ENCODE results near the gene LTBP4.

The LTBP4 gene

DNA sequence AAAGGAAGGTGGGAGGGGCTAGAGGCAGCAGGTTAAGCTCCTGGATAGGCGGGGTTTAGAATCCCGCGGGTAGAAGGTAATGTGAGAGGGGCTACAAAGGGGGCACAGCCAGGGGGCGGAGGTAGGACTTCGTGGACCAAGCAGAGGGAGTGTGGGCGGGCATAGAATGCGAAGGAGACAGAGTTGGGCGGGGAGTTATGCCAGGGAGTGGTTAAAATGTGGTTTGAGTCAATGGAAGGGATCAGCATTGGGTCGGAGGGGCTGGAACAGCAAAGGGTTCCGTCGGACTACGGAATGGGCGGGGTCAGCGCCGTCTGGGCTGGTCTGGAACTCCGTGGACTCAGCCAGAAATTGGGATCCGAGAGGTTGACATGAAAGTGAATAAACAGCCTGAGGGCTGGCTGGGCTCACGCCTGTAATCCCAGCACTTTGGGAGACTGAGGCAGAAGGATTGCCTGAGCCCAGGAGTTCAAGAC, 3.0 kb downstream of the LTBP4 start:
- no peak overlapping the region for H3K9ac ChIP-seq
- peaks cover 58% of the 10 kb centered on the region for H3K4me1 ChIP-seq (ENCODE audit: low read depth, poor library complexity, severe bottlenecking)
- peak overlapping the region; percentile 67; the same call in 1 of the 2 replicates for H3K27ac ChIP-seq
- peaks cover 24% of the 10 kb centered on the region for H3K27me3 ChIP-seq (ENCODE audit: insufficient read depth, low read depth)
- no peak for TF ChIP-seq CTCF (conservative IDR thresholded peaks at IDR 0.05; ENCODE audit: low read depth, low read length)
- no peaks in the 10 kb centered on the region for H3K79me2 ChIP-seq (ENCODE audit: insufficient read depth, low read depth)
- H4K20me1 ChIP-seq (ENCODE audit: insufficient read depth), result no peaks in the 10 kb centered on the region
- peak overlapping the region; percentile 51; the same call in 1 of the 2 replicates for H2AFZ ChIP-seq (ENCODE audit: low read depth)
- H3K4me2 ChIP-seq, result peak overlapping the region; percentile 79; the same call in 1 of the 2 replicates
- no peaks in the 10 kb centered on the region for H3K36me3 ChIP-seq (ENCODE audit: insufficient read depth)
- no peak overlapping the region for H3K4me3 ChIP-seq (IDR thresholded peaks at IDR 0.05; ENCODE audit: insufficient read depth, low read depth, low read length)

DNA sequence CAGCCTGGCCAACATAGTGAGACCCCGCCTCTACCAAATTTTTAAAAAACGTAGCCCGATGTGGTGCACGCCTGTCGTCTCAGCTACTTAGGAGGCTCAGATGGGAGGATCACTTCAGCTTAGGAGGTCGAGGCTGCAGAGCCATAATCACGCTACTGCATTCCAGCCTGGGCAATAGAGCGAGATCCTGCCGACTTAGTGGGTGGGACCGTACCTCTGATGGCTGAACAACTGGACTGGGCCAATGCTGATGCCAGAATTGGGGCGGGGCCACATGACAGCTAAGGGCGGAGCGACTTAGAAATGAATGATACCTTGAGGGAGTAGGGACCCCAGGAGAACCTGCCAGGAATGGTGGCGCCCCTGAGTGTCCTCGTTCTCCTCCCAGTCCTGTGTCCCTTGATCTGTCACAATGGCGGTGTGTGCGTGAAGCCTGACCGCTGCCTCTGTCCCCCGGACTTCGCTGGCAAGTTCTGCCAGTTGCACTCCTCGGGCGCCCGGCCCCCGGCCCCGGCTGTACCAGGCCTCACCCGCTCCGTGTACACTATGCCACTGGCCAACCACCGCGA, 3.6 kb downstream of the LTBP4 start:
- peak overlapping the region; percentile 67 for H3K27ac ChIP-seq
- H4K20me1 ChIP-seq (ENCODE audit: insufficient read depth), result no peaks in the 10 kb centered on the region
- H3K4me1 ChIP-seq (ENCODE audit: low read depth, poor library complexity, severe bottlenecking), result peaks cover 54% of the 10 kb centered on the region
- H3K9ac ChIP-seq, result peak overlapping the region; percentile 56; the same call in 1 of the 2 replicates
- H3K4me2 ChIP-seq, result peak overlapping the region; percentile 79; the same call in 1 of the 2 replicates
- peaks cover 19% of the 10 kb centered on the region for H3K27me3 ChIP-seq (ENCODE audit: insufficient read depth, low read depth)
- no peaks in the 10 kb centered on the region for H3K36me3 ChIP-seq (ENCODE audit: insufficient read depth)
- H3K79me2 ChIP-seq (ENCODE audit: insufficient read depth, low read depth), result no peaks in the 10 kb centered on the region
- no peak for TF ChIP-seq CTCF (conservative IDR thresholded peaks at IDR 0.05; ENCODE audit: low read depth, low read length)
- H3K4me3 ChIP-seq (IDR thresholded peaks at IDR 0.05; ENCODE audit: insufficient read depth, low read depth, low read length), result no peak overlapping the region
- peak overlapping the region; percentile 51 for H2AFZ ChIP-seq (ENCODE audit: low read depth)

- no peak overlapping the region for H3K4me3 ChIP-seq (IDR thresholded peaks at IDR 0.05; ENCODE audit: insufficient read depth, low read depth, low read length)
- H2AFZ ChIP-seq (ENCODE audit: low read depth), result peak overlapping the region; percentile 51
- H3K4me2 ChIP-seq, result peak overlapping the region; percentile 79
- no peaks in the 10 kb centered on the region for H4K20me1 ChIP-seq (ENCODE audit: insufficient read depth)
- peaks cover 12% of the 10 kb centered on the region for H3K27me3 ChIP-seq (ENCODE audit: insufficient read depth, low read depth)
- no peaks in the 10 kb centered on the region for H3K79me2 ChIP-seq (ENCODE audit: insufficient read depth, low read depth)
- TF ChIP-seq CTCF (conservative IDR thresholded peaks at IDR 0.05; ENCODE audit: low read depth, low read length), result 0 out of 2 replicates have a peak, but pooled peaks have one; percentile 21
- peak overlapping the region; percentile 67 for H3K27ac ChIP-seq
- peaks cover 51% of the 10 kb centered on the region for H3K4me1 ChIP-seq (ENCODE audit: low read depth, poor library complexity, severe bottlenecking)
- no peaks in the 10 kb centered on the region for H3K36me3 ChIP-seq (ENCODE audit: insufficient read depth)
- H3K9ac ChIP-seq, result peak overlapping the region; percentile 56
Measured at GRCh38 chr19:40605216-40605971, 4.2 kb downstream of the LTBP4 start.

- H4K20me1 ChIP-seq (ENCODE audit: insufficient read depth), result no peaks in the 10 kb centered on the region
- peaks cover 41% of the 10 kb centered on the region for H3K4me1 ChIP-seq (ENCODE audit: low read depth, poor library complexity, severe bottlenecking)
- H3K27me3 ChIP-seq (ENCODE audit: insufficient read depth, low read depth), result no peaks in the 10 kb centered on the region
- no peaks in the 10 kb centered on the region for H3K79me2 ChIP-seq (ENCODE audit: insufficient read depth, low read depth)
- no peak overlapping the region for H2AFZ ChIP-seq (ENCODE audit: low read depth)
- no peak overlapping the region for H3K4me3 ChIP-seq (IDR thresholded peaks at IDR 0.05; ENCODE audit: insufficient read depth, low read depth, low read length)
- H3K9ac ChIP-seq, result no peak overlapping the region
- H3K27ac ChIP-seq, result no peak overlapping the region
- no peak overlapping the region for H3K4me2 ChIP-seq
- no peaks in the 10 kb centered on the region for H3K36me3 ChIP-seq (ENCODE audit: insufficient read depth)
- no peak for TF ChIP-seq CTCF (conservative IDR thresholded peaks at IDR 0.05; ENCODE audit: low read depth, low read length)
Measured at GRCh38 chr19:40607311-40608239, 6.4 kb downstream of the LTBP4 start.

Data from KMS-11 (cell line).